WTC11 (cell line): ENCODE results near the gene RGS13. TPM values are rescaled to one million over a fixed set of nuclear protein-coding genes. Genes with fewer than 3 reads are reported as not detected.

Experiments
- ATAC-seq: fragments of 200-7000 bp; cut with Tn5 transposase; 2 replicates; pipeline ENCODE4 v1.10.0; 2021; ENCODE audit warnings: mild to moderate bottlenecking, moderate library complexity
- CTCF ChIA-PET: fragments of 300-600 bp; sonication (Branson Sonifier 250); formaldehyde crosslinking; loops from one replicate; lab custom pipeline; 2021; ENCODE audit warnings: antibody characterized with exemption; lab: Charles Lee
- POLR2A ChIA-PET: fragments of 350-600 bp; sonication (Branson Sonifier 250); formaldehyde crosslinking; loops from one replicate; lab custom pipeline; 2021; ENCODE audit warnings: antibody characterized with exemption; lab: Charles Lee
- DNase-seq: peaks from one replicate; pipeline ENCODE4 v3.0.0; 2021; ENCODE audit warnings: low spot score
- H3K27ac Mint-ChIP-seq: 2 replicates; pipeline ENCODE4 v1.8.0; 2021; ENCODE audit warnings: mixed read lengths
- H3K27me3 Mint-ChIP-seq: 2 replicates; pipeline ENCODE4 v1.8.0; 2021; ENCODE audit warnings: low read depth, mild to moderate bottlenecking, moderate library complexity, mixed read lengths
- H3K36me3 Mint-ChIP-seq: 2 replicates; pipeline ENCODE4 v1.8.0; 2021; ENCODE audit warnings: mixed read lengths
- H3K4me1 Mint-ChIP-seq: 2 replicates; pipeline ENCODE4 v1.8.0; 2022; ENCODE audit warnings: mixed read lengths
- H3K4me3 Mint-ChIP-seq: 2 replicates; pipeline ENCODE4 v1.8.0; 2021; ENCODE audit warnings: mild to moderate bottlenecking, moderate library complexity, mixed read lengths
- H3K9me3 Mint-ChIP-seq: 2 replicates; pipeline ENCODE4 v1.8.0; 2021; ENCODE audit warnings: mixed read lengths
- ATF1 ChIP-seq: sonication (generic); formaldehyde crosslinking; IDR thresholded peaks from 2 replicates; pipeline ENCODE4 v1.8.1; 2023; ENCODE audit warnings: mild to moderate bottlenecking, moderate library complexity, missing genetic modification reagents
- ETV6 ChIP-seq: sonication (generic); formaldehyde crosslinking; IDR thresholded peaks from 2 replicates; pipeline ENCODE4 v1.8.1; 2022; ENCODE audit warnings: mild to moderate bottlenecking, missing genetic modification reagents
- FOXK1 ChIP-seq: sonication (generic); formaldehyde crosslinking; IDR thresholded peaks from 2 replicates; pipeline ENCODE4 v1.8.0; 2022; ENCODE audit warnings: mild to moderate bottlenecking, moderate library complexity, missing genetic modification reagents
- JUN ChIP-seq: sonication (generic); formaldehyde crosslinking; IDR thresholded peaks from 2 replicates; pipeline ENCODE4 v1.8.0; 2023; ENCODE audit warnings: mild to moderate bottlenecking, missing genetic modification reagents
- KAT7 ChIP-seq: sonication (generic); formaldehyde crosslinking; IDR thresholded peaks from 2 replicates; pipeline ENCODE4 v1.8.1; 2023; ENCODE audit warnings: missing genetic modification reagents, mild to moderate bottlenecking, borderline replicate concordance
- NR2C2 ChIP-seq: sonication (generic); formaldehyde crosslinking; IDR thresholded peaks from 2 replicates; pipeline ENCODE4 v1.8.0; 2022; ENCODE audit warnings: mild to moderate bottlenecking, missing genetic modification reagents
- NR3C1 ChIP-seq: sonication (generic); formaldehyde crosslinking; conservative IDR thresholded peaks from 2 replicates; pipeline ENCODE4 v1.8.1; 2023; ENCODE audit warnings: low read depth, mild to moderate bottlenecking, missing genetic modification reagents
- PRRX2 ChIP-seq: fragments of 250-450 bp; sonication (Bioruptor Pico); IDR thresholded peaks from 2 replicates; pipeline ENCODE4 v1.8.0; 2021; ENCODE audit warnings: mild to moderate bottlenecking
- RELA ChIP-seq: sonication (generic); formaldehyde crosslinking; IDR thresholded peaks from 2 replicates; pipeline ENCODE4 v1.8.1; 2022; ENCODE audit warnings: missing genetic modification reagents, mild to moderate bottlenecking, borderline replicate concordance
- SOX15 ChIP-seq: fragments of 250-450 bp; sonication (Bioruptor Pico); IDR thresholded peaks from 2 replicates; pipeline ENCODE4 v1.9.0; 2021; ENCODE audit warnings: mild to moderate bottlenecking
- TP53 ChIP-seq: sonication (generic); formaldehyde crosslinking; IDR thresholded peaks from 2 replicates; pipeline ENCODE4 v1.8.1; 2023; ENCODE audit warnings: mild to moderate bottlenecking, missing genetic modification reagents
- ZBTB21 ChIP-seq: sonication (generic); formaldehyde crosslinking; IDR thresholded peaks from 2 replicates; pipeline ENCODE4 v1.8.1; 2023; ENCODE audit warnings: mild to moderate bottlenecking, missing genetic modification reagents, borderline replicate concordance
- ZNF263 ChIP-seq: sonication (generic); formaldehyde crosslinking; IDR thresholded peaks from 2 replicates; pipeline ENCODE4 v1.8.1; 2022; ENCODE audit warnings: low read depth, mild to moderate bottlenecking, moderate library complexity, missing genetic modification reagents
- ZNF423 ChIP-seq: fragments of 250-450 bp; sonication (Bioruptor Pico); IDR thresholded peaks from 2 replicates; pipeline ENCODE4 v2.1.2; 2022; ENCODE audit warnings: mild to moderate bottlenecking, moderate library complexity
- total RNA-seq: library from RNA; stranded (reverse); gene quantifications from 3 replicates; pipeline ENCODE4 v1.2.3, GENCODE V29; 2021
- TF ChIP-seq, protein P1 (sequence below): sonication (generic); formaldehyde crosslinking; IDR thresholded peaks from 2 replicates; pipeline ENCODE4 v1.8.0; 2022; ENCODE audit warnings: mild to moderate bottlenecking, missing genetic modification reagents
- TF ChIP-seq, protein P2 (sequence below): fragments of 250-450 bp; sonication (Bioruptor Pico); IDR thresholded peaks from 2 replicates; pipeline ENCODE4 v1.9.0; 2021; ENCODE audit warnings: mild to moderate bottlenecking
- TF ChIP-seq, protein P3 (sequence below): sonication (generic); formaldehyde crosslinking; IDR thresholded peaks from 2 replicates; pipeline ENCODE4 v1.8.1; 2022; ENCODE audit warnings: mild to moderate bottlenecking, missing genetic modification reagents, moderate library complexity, borderline replicate concordance
- TF ChIP-seq, protein P4 (sequence below): sonication (generic); formaldehyde crosslinking; IDR thresholded peaks from 2 replicates; pipeline ENCODE4 v1.8.0; 2023; ENCODE audit warnings: mild to moderate bottlenecking, missing genetic modification reagents
- TF ChIP-seq, protein P5 (sequence below): sonication (generic); formaldehyde crosslinking; IDR thresholded peaks from 2 replicates; pipeline ENCODE4 v1.8.0; 2023; ENCODE audit warnings: missing genetic modification reagents
- TF ChIP-seq, protein P6 (sequence below): sonication (generic); formaldehyde crosslinking; IDR thresholded peaks from 2 replicates; pipeline ENCODE4 v1.8.0; 2022; ENCODE audit warnings: mild to moderate bottlenecking, missing genetic modification reagents

RGS13 gene
- total RNA-seq, 1 experiment from 2014 or later, result not detected

DNA sequence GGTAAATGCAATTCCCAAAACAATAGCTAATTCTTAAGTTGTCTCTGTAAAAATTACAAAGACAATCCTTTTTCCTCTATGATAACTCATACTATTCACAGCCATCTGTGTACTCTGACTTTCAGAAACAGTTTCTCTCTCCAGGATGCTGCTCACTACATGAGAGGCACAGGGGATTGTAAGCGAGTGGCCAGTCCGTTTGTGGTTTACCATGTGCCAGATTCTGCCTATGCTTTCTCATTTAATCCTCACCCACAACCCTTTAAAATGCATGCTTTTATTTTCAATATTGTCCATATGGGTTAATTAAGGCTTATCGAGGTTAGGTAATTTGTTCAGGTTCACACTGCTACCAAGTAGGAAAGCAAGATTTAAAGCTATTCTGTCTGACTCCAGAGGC, 37.4 kb upstream of the RGS13 start (continued):
- TF ChIP-seq, protein P1, sequence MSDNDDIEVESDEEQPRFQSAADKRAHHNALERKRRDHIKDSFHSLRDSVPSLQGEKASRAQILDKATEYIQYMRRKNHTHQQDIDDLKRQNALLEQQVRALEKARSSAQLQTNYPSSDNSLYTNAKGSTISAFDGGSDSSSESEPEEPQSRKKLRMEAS (CRISPR knock-in tag), result no peak
- TF ChIP-seq ZBTB21 (CRISPR knock-in tag) (no peak), RELA (no peak)

DNA sequence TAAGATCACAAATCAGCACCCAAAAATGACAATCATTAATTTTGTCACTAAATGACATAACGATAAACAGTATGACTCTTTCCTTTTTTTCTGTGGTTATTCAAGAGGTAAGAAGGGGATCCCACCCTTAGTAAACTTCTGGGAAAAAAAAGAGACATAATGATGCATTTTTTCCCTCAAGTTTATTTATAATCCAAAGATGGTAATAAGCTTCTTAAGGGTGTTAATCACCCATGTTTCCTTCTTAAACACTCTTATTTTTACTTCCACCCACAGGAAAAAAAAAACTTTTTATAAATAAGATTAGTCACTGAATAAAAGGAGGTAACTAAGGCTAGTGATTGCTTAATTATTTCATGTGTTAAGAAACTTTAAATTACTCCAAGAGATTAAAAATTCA, 35.7 kb upstream of the RGS13 start:
- Mint-ChIP-seq H3K27me3 (no peaks in the 10 kb centered on the region), H3K9me3 (no peaks in the 10 kb centered on the region), H3K4me3 (no peak overlapping the region), H3K36me3 (no peaks in the 10 kb centered on the region), H3K27ac (no peak overlapping the region), H3K4me1 (no peaks in the 10 kb centered on the region)
- TF ChIP-seq PRRX2 (CRISPR knock-in tag), result no peak
- no peak for TF ChIP-seq TP53 (CRISPR knock-in tag)
- no peak for TF ChIP-seq KAT7
- TF ChIP-seq ETV6 (CRISPR knock-in tag), result no peak
- TF ChIP-seq, protein P2, sequence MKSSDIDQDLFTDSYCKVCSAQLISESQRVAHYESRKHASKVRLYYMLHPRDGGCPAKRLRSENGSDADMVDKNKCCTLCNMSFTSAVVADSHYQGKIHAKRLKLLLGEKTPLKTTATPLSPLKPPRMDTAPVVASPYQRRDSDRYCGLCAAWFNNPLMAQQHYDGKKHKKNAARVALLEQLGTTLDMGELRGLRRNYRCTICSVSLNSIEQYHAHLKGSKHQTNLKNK, result no peak
- TF ChIP-seq ZNF263 (CRISPR knock-in tag), result no peak
- TF ChIP-seq NR2C2 (CRISPR knock-in tag), result no peak
- no peak for TF ChIP-seq RELA
- TF ChIP-seq ZNF423, result no peak
- TF ChIP-seq, protein P3, sequence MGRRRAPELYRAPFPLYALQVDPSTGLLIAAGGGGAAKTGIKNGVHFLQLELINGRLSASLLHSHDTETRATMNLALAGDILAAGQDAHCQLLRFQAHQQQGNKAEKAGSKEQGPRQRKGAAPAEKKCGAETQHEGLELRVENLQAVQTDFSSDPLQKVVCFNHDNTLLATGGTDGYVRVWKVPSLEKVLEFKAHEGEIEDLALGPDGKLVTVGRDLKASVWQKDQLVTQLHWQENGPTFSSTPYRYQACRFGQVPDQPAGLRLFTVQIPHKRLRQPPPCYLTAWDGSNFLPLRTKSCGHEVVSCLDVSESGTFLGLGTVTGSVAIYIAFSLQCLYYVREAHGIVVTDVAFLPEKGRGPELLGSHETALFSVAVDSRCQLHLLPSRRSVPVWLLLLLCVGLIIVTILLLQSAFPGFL, result no peak
- TF ChIP-seq, protein P4, sequence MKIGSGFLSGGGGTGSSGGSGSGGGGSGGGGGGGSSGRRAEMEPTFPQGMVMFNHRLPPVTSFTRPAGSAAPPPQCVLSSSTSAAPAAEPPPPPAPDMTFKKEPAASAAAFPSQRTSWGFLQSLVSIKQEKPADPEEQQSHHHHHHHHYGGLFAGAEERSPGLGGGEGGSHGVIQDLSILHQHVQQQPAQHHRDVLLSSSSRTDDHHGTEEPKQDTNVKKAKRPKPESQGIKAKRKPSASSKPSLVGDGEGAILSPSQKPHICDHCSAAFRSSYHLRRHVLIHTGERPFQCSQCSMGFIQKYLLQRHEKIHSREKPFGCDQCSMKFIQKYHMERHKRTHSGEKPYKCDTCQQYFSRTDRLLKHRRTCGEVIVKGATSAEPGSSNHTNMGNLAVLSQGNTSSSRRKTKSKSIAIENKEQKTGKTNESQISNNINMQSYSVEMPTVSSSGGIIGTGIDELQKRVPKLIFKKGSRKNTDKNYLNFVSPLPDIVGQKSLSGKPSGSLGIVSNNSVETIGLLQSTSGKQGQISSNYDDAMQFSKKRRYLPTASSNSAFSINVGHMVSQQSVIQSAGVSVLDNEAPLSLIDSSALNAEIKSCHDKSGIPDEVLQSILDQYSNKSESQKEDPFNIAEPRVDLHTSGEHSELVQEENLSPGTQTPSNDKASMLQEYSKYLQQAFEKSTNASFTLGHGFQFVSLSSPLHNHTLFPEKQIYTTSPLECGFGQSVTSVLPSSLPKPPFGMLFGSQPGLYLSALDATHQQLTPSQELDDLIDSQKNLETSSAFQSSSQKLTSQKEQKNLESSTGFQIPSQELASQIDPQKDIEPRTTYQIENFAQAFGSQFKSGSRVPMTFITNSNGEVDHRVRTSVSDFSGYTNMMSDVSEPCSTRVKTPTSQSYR (CRISPR knock-in tag), result no peak
- TF ChIP-seq JUN (CRISPR knock-in tag), result no peak
- TF ChIP-seq SOX15 (CRISPR knock-in tag), result no peak
- TF ChIP-seq NR3C1 (CRISPR knock-in tag), result no peak
- TF ChIP-seq, protein P5, sequence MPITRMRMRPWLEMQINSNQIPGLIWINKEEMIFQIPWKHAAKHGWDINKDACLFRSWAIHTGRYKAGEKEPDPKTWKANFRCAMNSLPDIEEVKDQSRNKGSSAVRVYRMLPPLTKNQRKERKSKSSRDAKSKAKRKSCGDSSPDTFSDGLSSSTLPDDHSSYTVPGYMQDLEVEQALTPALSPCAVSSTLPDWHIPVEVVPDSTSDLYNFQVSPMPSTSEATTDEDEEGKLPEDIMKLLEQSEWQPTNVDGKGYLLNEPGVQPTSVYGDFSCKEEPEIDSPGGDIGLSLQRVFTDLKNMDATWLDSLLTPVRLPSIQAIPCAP, result no peak
- TF ChIP-seq, protein P6, sequence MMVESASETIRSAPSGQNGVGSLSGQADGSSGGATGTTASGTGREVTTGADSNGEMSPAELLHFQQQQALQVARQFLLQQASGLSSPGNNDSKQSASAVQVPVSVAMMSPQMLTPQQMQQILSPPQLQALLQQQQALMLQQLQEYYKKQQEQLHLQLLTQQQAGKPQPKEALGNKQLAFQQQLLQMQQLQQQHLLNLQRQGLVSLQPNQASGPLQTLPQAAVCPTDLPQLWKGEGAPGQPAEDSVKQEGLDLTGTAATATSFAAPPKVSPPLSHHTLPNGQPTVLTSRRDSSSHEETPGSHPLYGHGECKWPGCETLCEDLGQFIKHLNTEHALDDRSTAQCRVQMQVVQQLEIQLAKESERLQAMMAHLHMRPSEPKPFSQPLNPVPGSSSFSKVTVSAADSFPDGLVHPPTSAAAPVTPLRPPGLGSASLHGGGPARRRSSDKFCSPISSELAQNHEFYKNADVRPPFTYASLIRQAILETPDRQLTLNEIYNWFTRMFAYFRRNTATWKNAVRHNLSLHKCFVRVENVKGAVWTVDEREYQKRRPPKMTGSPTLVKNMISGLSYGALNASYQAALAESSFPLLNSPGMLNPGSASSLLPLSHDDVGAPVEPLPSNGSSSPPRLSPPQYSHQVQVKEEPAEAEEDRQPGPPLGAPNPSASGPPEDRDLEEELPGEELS (CRISPR knock-in tag), result no peak
- no peak for TF ChIP-seq ATF1 (CRISPR knock-in tag)
- TF ChIP-seq FOXK1, result no peak
- DNase-seq (no peak), ATAC-seq (no peak)
- CTCF ChIA-PET, result no interaction called here
- POLR2A ChIA-PET, result no interaction called here
